ENCODE data around the gene RPRD1B.
A peak's percentile ranks its signal among the peaks of the same experiment; 100 is the strongest.

DNA sequence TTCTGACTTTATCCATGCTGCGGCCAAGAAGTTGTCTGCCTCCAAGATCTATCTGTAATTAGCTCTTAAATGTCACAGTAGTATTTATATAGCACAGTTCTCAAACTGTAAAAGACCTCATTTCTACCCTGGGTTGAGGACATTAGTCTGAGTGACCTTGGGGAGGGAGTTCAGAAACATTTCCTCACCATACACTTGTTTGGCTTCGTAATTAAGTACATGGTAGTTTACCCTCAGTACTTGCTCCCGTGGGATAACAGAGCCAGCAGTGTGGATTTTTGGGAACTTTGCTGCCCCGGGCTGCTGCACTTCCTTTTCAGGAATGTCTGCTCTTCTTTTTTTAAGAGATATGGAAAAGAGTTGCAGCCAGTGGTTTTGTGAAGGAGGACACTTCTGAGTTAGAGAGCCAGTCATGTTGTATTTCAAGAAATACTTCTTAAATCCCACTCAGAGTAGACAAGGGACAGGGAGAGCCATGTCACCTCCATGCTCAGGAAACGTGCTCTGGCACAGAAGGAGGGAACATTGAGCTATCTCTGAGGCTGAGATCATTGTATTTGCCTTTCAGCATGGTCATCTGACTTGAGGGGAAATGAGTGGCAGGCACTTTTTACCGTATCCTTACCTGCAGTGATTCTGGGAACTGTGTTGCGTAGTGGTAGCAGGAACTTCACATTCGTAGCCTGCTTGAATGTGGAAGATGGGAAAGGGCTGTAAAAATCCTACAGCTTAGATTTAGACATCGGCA, 33.6 kb downstream of the RPRD1B start:
- TF ChIP-seq, protein P1, sequence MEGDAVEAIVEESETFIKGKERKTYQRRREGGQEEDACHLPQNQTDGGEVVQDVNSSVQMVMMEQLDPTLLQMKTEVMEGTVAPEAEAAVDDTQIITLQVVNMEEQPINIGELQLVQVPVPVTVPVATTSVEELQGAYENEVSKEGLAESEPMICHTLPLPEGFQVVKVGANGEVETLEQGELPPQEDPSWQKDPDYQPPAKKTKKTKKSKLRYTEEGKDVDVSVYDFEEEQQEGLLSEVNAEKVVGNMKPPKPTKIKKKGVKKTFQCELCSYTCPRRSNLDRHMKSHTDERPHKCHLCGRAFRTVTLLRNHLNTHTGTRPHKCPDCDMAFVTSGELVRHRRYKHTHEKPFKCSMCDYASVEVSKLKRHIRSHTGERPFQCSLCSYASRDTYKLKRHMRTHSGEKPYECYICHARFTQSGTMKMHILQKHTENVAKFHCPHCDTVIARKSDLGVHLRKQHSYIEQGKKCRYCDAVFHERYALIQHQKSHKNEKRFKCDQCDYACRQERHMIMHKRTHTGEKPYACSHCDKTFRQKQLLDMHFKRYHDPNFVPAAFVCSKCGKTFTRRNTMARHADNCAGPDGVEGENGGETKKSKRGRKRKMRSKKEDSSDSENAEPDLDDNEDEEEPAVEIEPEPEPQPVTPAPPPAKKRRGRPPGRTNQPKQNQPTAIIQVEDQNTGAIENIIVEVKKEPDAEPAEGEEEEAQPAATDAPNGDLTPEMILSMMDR (IDR thresholded peaks at IDR 0.05) = no peak
- TF ChIP-seq POLR2A (IDR thresholded peaks at IDR 0.05) (no peak), EP300 (IDR thresholded peaks at IDR 0.05) (peak in 1 of 4 donors; percentile 13), POLR2AphosphoS5 (IDR thresholded peaks at IDR 0.05) (peak in 1 of 4 donors; percentile 53)

All from sigmoid colon (tissue), 4 donors.